GM23338 (cell line): ENCODE results near the gene CH25H.

Source experiments
- CREB1 ChIP-seq: fragments of 250-450 bp; sonication (Bioruptor Pico); IDR thresholded peaks from 2 replicates; pipeline ENCODE4 v1.5.0; 2020; ENCODE audit warnings: low read depth, mild to moderate bottlenecking, moderate library complexity
- ETS1 ChIP-seq: IDR thresholded peaks from 2 replicates; pipeline ENCODE4 v1.6.1; 2016; ENCODE audit warnings: antibody characterized with exemption
- EZH2 ChIP-seq: fragments of 200-600 bp; sonication (generic); IDR thresholded peaks from one replicate; pipeline ENCODE4 v1.8.0; 2017; ENCODE audit warnings: antibody characterized with exemption, mild to moderate bottlenecking, low read depth; ENCODE audit not compliant: unreplicated experiment
- EZH2phosphoT487 ChIP-seq: fragments of 200-600 bp; sonication (generic); IDR thresholded peaks from one replicate; pipeline ENCODE4 v1.8.1; 2018; ENCODE audit warnings: antibody characterized with exemption; ENCODE audit not compliant: unreplicated experiment
- JUNB ChIP-seq: IDR thresholded peaks from one replicate; pipeline ENCODE4 v1.6.1; 2016; ENCODE audit warnings: antibody characterized with exemption; ENCODE audit not compliant: unreplicated experiment
- NANOG ChIP-seq: IDR thresholded peaks from 2 replicates; pipeline ENCODE4 v1.6.1; 2016; ENCODE audit warnings: antibody characterized with exemption, borderline replicate concordance
- POLR2AphosphoS5 ChIP-seq: IDR thresholded peaks from 2 replicates; pipeline ENCODE4 v1.6.1; 2016; ENCODE audit warnings: antibody characterized with exemption, low read depth
- REST ChIP-seq: IDR thresholded peaks from one replicate; pipeline ENCODE4 v1.6.1; 2018; ENCODE audit warnings: antibody characterized with exemption; ENCODE audit not compliant: unreplicated experiment
- STAT1 ChIP-seq: IDR thresholded peaks from one replicate; pipeline ENCODE4 v1.6.1; 2016; ENCODE audit warnings: antibody characterized with exemption; ENCODE audit not compliant: unreplicated experiment
- ZNF114 ChIP-seq: fragments of 250-450 bp; sonication (Bioruptor Pico); IDR thresholded peaks from 2 replicates; pipeline ENCODE4 v1.5.0; 2020; ENCODE audit warnings: mild to moderate bottlenecking, moderate library complexity
- ZNF331 ChIP-seq: fragments of 250-450 bp; sonication (Bioruptor Pico); IDR thresholded peaks from 2 replicates; pipeline ENCODE4 v1.5.0; 2020; ENCODE audit warnings: low read depth, mild to moderate bottlenecking, moderate library complexity
- TF ChIP-seq, protein P1 (sequence below), 2 experiments: fragments of 200-600 bp in 1 of 2; sonication (generic) in 1 of 2; conservative IDR thresholded peaks; 2 replicates each; pipeline versions ENCODE4 v1.5.1 to v1.6.1; 2016 to 2017; ENCODE audit warnings: antibody characterized with exemption in 2 of 2, low read depth in 2 of 2, mild to moderate bottlenecking in 2 of 2, moderate library complexity in 1 of 2

DNA sequence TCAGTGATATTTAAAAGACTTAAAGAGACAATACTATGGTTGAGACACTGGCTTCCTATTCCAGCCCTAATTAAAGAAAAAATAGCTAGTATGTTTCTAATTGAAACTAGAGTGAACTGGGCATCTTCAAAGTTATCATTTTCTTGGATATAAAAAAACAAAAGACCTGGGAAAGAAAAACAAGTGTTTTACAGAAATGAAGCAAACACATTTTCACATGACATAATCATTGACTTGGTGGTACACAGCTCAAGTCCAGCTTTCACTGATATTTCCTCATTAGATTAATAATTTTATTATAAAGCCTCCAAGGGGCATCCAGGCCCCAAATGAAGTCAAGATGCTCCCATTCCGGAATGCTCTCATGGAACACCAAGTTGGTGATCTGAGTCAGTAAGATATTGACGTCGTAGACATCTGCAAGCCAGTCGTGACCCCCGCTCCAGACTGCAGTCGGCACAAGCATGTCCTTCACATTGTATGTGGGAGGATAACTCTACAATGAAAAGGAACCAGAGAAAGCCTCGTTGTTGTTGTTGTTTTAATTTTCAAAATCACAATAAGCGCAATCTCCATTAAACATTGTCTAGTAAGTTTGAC lies 7.5 kb upstream of the CH25H start:
- no peak for TF ChIP-seq POLR2AphosphoS5
- TF ChIP-seq EZH2phosphoT487 = no peak
- no peak for TF ChIP-seq EZH2
- TF ChIP-seq, protein P1, sequence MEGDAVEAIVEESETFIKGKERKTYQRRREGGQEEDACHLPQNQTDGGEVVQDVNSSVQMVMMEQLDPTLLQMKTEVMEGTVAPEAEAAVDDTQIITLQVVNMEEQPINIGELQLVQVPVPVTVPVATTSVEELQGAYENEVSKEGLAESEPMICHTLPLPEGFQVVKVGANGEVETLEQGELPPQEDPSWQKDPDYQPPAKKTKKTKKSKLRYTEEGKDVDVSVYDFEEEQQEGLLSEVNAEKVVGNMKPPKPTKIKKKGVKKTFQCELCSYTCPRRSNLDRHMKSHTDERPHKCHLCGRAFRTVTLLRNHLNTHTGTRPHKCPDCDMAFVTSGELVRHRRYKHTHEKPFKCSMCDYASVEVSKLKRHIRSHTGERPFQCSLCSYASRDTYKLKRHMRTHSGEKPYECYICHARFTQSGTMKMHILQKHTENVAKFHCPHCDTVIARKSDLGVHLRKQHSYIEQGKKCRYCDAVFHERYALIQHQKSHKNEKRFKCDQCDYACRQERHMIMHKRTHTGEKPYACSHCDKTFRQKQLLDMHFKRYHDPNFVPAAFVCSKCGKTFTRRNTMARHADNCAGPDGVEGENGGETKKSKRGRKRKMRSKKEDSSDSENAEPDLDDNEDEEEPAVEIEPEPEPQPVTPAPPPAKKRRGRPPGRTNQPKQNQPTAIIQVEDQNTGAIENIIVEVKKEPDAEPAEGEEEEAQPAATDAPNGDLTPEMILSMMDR (conservative IDR thresholded peaks at IDR 0.05; ENCODE audit: low read depth in 2 of 2) = no peak
- TF ChIP-seq STAT1 = no peak
- TF ChIP-seq ZNF331 (CRISPR knock-in tag) = no peak
- no peak for TF ChIP-seq CREB1
- no peak for TF ChIP-seq JUNB
- TF ChIP-seq REST = no peak
- TF ChIP-seq ZNF114 (CRISPR knock-in tag) = no peak
- no peak for TF ChIP-seq ETS1
- no peak for TF ChIP-seq NANOG
